Stimulated activated CD4-positive, alpha-beta T cell treated with anti-CD3 and anti-CD28 coated beads, Interleukin-15, amount 100 ng/mL, for 1 hour (primary cell): ENCODE measurements around the gene ZBTB14.

Experiments
- DNase-seq, 2 donors: peaks; one replicate each; pipeline ENCODE4 v3.0.0-alpha.2; 2020; ENCODE audit warnings: low read depth in 1 of 2, low spot score in 1 of 2

ZBTB14 gene

GRCh38 chr18:5294113-5294456, 1.4 kb downstream of the ZBTB14 start:
- no peak for DNase-seq

GRCh38 chr18:5288517-5288935, 7.0 kb downstream of the ZBTB14 start:
- no peak for DNase-seq

- no peak for DNase-seq
These were observed 7.7 kb downstream of the ZBTB14 start for GRCh38 chr18:5287854-5288253.

GRCh38 chr18:5286525-5286924, 9.0 kb downstream of the ZBTB14 start:
- no peak for DNase-seq

- DNase-seq: no peak
These were observed 10.2 kb downstream of the ZBTB14 start for GRCh38 chr18:5285326-5285725.

- no peak for DNase-seq
These were observed 10.7 kb downstream of the ZBTB14 start for GRCh38 chr18:5284808-5285207.

GRCh38 chr18:5282770-5283169, 12.8 kb downstream of the ZBTB14 start:
- DNase-seq: no peak

GRCh38 chr18:5276947-5277346, 18.6 kb downstream of the ZBTB14 start:
- DNase-seq: no peak

- DNase-seq: no peak
These were observed 19.7 kb downstream of the ZBTB14 start for GRCh38 chr18:5275872-5276271.

- DNase-seq: no peak
These were observed 26.7 kb downstream of the ZBTB14 start for GRCh38 chr18:5268874-5269273.

- no peak for DNase-seq
These were observed 28.8 kb downstream of the ZBTB14 start for GRCh38 chr18:5266721-5267120.

- no peak for DNase-seq
These were observed 41.6 kb downstream of the ZBTB14 start for GRCh38 chr18:5253910-5254309.

GRCh38 chr18:5251117-5251516, 44.4 kb downstream of the ZBTB14 start:
- no peak for DNase-seq

GRCh38 chr18:5250603-5251002, 44.9 kb downstream of the ZBTB14 start:
- DNase-seq: no peak

GRCh38 chr18:5244941-5245340, 50.6 kb downstream of the ZBTB14 start:
- no peak for DNase-seq

GRCh38 chr18:5239447-5239846, 56.1 kb downstream of the ZBTB14 start:
- no peak for DNase-seq
